ENCODE data around the gene LY6G5B.
A peak's percentile ranks its signal among the peaks of the same experiment; 100 is the strongest.

The LY6G5B gene

DNA sequence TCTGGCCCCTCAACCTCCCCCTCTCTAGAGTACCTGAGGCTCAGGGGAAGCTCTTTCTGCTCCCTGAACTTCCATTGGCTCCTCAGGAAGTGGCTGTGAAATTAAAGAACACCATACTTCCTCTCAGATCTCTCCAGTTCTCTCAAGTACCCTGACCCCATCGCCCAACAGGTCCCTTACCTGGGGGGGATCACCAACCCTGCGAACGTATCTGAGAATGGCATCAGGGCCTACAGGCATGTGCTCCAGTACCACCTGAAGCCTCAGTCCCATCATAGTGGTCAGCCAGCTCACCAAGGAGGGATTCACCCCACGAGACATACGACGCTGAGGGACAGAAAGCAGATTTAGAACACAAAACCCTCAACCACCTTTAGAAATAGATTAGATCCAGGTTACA lies 29.2 kb upstream of the LY6G5B start:
- no peak for DNase-seq (ENCODE audit: low read depth in 2 of 2, low spot score in 1 of 2)

DNA sequence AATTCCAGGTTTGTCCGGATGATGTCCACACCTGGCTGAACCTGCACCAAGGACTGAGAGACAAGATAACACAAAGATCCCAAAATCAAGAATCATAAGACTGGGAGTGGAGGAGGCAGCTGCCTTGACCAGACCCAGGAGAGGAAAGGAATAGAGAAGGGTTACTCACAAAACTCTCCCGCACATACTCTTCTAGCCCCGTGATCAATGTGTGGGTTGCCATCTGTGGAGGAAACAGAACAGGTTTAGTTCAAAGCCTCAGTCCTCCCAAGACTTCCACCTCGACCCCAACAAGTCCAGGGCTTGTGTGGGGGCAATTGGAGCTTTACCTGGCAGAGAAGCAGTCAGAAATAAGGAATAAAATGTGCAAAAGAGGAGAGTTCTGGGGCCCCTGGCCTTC lies 28.4 kb upstream of the LY6G5B start:
- no peak for DNase-seq (ENCODE audit: low read depth in 2 of 2, low spot score in 1 of 2)

GRCh38 chr6:31642798-31643570 lies 26.8 kb upstream of the LY6G5B start:
- no peak for DNase-seq (ENCODE audit: low read depth in 2 of 2, low spot score in 1 of 2)

DNA sequence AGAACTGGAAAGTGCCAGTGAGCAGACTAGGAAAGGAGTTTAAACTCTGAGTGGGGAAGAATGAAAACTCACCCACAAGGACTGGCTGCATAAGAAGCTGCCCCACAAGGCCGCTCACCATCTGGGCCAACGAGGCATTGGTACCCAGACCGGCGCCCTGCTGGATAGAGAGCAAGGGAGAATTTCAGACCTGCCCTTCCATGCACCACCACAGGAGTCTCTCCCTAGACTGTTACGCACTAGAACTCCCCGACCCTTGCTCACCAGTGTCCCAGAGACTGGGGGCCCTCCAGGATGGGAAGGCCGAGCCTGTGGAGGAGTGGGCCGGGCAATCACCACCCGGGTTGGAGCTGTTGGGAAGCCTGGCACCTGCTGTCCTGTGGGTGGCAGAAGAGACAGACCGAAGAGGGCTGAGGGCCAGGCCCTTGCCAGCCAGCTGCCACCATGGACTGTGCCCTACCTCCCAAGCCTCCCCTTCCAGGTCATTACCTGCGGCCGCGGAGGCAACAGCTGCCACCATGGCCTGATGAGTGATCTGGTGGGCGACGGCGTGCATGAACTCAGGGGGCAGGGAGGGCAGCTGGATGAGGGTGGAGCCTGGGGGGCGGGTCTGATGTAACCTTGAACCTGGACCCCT lies 25.8 kb upstream of the LY6G5B start:
- DNase-seq (ENCODE audit: low read depth in 2 of 2, low spot score in 1 of 2): no peak

DNA sequence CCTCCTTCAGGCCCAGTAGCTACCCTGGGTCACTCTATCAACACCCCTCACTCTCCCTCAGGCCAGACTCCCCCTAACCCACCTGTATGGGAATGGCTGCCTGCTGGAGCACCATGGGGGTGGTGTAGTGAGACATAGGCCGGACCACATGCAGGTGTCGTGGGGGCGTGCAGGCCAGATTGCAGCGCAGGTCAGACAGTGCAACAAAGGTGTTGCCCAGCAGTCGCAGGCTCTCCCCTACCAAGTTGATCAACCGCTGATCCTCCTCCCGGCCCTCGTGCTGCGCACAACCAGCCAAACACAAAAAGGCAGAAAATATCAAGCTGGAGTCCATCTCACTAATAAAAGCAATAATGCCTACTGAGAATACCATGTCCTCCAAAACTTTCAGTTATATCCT lies 24.5 kb upstream of the LY6G5B start:
- no peak for DNase-seq (ENCODE audit: low read depth in 2 of 2, low spot score in 1 of 2)

DNA sequence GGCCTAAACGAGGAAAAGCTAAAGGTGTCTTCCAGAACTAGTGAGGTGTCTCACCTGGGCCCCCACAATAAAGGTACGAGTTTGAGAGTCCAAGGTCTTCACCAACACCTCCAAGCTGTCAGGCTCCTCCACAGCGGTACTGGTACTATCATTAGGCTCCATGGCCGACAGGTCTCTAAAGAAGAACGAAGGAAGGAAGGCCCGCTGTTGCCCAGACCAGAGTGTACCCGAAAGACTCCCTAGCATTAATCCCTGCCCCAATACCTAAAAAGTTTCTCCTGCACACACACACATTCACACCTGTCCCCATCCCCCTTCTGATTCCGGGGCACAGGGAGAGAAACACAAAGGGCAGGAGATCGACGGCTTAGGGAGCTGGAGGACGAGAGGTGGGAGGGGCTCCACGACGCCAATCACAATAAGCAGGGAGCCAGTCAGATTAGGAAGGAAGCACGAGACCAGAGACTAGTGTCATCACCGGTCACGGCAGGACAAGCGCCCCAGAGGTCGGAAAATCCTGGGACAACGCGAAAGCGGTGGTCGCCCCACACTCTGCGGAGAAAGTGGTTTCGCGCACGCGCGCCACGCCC lies 18.1 kb upstream of the LY6G5B start:
- DNase-seq (ENCODE audit: low read depth in 2 of 2, low spot score in 1 of 2): no peak

- DNase-seq (ENCODE audit: low read depth in 2 of 2, low spot score in 1 of 2): peak in 1 of 2 donors; percentile 84
These were observed 16.7 kb upstream of the LY6G5B start for GRCh38 chr6:31652925-31653724.

DNA sequence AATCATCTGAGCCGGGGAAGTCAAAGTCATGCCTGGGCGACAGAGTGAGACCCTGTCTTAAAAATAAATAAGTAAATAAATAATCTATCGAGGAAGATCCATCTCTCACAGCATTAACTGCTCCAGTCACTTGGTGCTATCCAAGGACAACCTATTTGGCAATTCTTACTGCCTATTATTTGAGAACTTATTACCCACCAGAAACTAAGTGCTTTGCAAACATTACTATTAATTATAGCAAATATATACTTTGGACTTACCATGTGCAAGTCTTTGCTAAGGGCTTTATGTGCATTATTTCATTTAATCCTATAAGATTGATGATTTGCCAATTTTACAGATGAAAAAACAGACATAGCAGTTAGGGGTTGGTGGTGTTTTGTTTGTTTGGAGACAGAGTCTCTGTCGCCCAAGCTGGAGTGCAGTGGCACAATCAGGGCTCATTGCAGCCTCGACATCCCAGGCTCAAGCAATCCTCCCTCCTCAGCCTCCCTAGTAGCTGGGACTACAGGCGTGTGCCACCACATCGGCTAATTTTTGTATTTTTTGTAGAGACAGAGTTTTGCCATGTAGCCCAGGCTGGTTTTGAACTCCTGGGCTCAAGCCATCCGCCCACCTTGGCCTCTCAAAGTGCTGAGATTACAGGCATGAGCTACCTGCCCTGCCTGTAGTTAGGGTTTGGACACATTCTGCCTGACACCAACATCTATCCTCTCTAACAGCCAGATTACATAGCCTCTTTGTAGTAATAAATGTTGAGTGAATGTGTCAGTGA lies 15.0 kb upstream of the LY6G5B start:
- no peak for DNase-seq (ENCODE audit: low read depth in 2 of 2, low spot score in 1 of 2)

- no peak for DNase-seq (ENCODE audit: low read depth in 2 of 2, low spot score in 1 of 2)
These were observed 14.2 kb upstream of the LY6G5B start, which contains the start of gene APOM for GRCh38 chr6:31655349-31656237. Gene APOM, plus strand, starts transcription at chr6:31655894. Its CDS starts 73 bp downstream, at chr6:31655967.

DNA sequence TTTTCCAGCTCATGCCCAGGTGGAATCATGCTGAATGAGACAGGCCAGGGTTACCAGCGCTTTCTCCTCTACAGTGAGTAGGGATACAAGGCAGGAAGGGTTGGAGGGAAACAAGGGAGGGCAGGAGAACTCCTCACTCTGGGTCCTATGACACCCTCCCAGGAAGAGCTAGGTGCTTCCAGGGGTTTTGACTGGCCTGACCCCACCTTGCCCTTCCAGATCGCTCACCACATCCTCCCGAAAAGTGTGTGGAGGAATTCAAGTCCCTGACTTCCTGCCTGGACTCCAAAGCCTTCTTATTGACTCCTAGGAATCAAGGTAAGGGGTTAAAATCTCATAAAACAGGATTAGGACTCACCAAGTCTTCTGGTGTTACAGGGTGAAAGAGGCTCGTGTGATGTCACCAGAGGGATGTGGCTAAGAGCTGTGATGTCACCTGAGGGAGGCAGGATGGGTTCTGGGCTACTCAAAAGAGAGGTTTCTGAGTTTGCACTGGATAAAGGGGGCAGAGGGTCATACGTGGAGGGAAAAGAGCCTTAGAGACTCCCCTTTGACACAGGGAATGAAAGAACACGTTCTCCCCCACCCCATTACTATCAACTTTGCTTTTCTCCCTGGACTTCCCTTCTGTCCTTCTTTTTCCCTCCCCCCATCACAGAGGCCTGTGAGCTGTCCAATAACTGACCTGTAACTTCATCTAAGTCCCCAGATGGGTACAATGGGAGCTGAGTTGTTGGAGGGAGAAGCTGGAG lies 12.2 kb upstream of the LY6G5B start:
- DNase-seq (ENCODE audit: low read depth in 2 of 2, low spot score in 1 of 2): no peak

DNA sequence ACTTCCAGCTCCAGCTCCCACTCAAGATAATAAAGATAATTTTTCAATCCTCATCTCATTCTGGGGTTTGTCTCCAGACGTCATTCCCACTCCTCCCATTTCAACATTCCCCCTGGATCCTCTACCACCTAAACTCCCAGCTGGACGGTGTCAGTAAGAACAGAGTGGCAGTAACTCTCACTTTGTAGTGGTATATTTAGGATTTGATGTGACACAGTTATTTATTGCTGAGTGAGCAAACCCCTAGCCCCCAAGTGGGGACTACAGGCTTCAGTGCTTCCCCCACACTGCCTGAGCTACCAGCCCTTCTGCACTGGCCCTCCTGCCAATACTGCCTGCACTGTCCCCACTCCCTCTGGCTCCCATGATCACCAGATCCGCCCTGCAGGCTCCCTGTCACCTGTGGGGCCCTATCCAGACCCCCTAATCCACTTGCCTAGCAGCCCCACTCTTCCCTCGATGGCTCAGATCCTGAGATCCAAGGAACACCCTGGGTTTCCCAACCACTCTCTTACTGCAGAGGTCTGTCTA lies 11.6 kb upstream of the LY6G5B start:
- no peak for DNase-seq (ENCODE audit: low read depth in 2 of 2, low spot score in 1 of 2)

DNA sequence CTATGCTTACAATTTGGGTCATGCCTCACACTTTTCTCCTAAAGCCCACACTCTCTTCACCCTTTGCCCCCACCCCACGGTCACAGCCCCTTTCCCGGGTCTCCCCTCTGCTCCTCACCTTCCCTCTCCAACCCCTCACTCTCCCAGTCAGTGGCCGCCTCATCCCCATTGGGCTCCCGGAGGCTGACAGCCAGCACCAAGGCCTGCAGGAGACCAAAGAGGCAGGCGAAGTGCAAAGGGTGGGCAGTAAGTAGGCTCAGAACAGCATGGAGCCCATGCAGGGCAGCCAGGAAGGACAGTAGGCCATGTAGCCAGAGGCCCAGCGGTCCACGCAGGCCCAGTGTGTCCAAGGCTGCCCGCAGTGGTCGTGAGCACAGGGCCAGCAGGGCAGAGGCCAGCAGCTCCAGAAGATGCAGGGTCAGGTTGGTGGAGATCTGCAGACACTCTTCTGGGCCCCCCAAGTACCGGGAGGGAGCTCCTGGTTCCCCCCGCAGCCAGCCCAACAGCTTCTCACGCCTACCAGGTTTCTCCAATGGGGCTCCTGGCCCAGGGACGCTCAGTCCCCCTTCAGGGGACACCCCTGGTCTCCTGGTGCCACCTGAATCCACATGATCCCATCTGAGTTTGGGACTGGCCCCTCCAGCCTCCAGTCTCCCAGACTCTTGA lies 10.7 kb upstream of the LY6G5B start:
- DNase-seq (ENCODE audit: low read depth in 2 of 2, low spot score in 1 of 2): no peak

- DNase-seq (ENCODE audit: low read depth in 2 of 2, low spot score in 1 of 2): no peak
These were observed 10.0 kb upstream of the LY6G5B start for GRCh38 chr6:31659649-31660380.

DNA sequence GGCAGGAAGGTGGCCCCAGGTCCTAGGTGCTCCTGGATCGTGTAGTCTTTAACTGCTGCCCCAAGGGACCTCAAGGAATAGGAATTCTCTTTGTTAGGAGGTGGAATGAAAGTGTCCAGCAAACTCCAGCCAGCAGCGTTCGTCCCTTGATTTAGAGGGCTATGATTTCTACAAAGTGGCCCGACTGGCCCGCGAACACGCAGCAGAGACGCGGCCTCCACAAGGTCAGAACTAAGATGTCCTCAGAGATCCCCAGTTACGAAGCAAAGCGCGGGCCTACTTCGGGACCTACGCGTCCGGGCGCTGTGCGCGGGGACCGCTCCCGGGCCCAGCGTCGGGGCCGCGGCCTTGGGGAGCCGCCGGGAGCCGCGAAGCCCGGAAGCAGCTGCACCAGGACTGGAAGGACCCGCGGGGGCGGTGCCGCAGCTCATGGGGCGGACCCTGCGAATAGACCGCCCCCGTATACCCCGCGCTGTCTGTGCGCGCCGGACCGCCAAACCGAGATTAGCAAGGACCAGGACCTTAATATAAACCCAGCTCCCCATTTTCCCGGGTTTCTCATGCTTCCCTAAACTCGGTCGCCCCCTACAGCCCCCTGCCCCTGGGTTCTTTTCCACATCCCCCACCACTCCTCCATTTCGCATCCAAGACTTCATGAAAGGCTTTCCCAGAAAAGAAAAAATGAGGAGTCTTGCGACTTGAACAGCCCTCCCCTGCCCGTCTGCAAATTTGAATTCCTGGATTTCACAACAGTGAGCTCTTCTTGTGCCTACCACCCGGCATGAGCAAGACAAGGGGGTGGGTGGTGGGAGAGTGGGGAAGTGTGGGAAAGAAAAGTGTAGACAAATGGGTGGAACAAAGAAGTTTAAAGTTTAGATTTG lies 9.2 kb upstream of the LY6G5B start, which contains the start of gene C6orf47:
Gene C6orf47, minus strand, starts transcription at position 398 of the 881 bp plus-strand sequence. CDS start 831 bp downstream, outside the sequence.
- peak; percentile 37 to 60 for DNase-seq (ENCODE audit: low read depth in 2 of 2, low spot score in 1 of 2)

GRCh38 chr6:31661262-31662123 lies 8.3 kb upstream of the LY6G5B start:
- DNase-seq (ENCODE audit: low read depth in 2 of 2, low spot score in 1 of 2): no peak
